HCT116 (cell line): ENCODE data around the gene LIMA1.

Experiments used
- EZH2 ChIP-seq: fragments of 200-600 bp; sonication (generic); IDR thresholded peaks from 2 replicates; pipeline ENCODE4 v1.6.1; 2017; ENCODE audit warnings: antibody characterized with exemption, mixed run types
- POLR2A ChIP-seq: IDR thresholded peaks from 2 replicates; pipeline ENCODE4 v1.7.0; 2011; ENCODE audit warnings: borderline replicate concordance; ENCODE audit not compliant: insufficient read depth, insufficient read length; ENCODE audit errors: extremely low read depth
- POLR2AphosphoS5 ChIP-seq: IDR thresholded peaks from 2 replicates; pipeline ENCODE4 v1.6.1; 2011; ENCODE audit warnings: mild to moderate bottlenecking, low read depth, low read length, moderate library complexity
- SP1 ChIP-seq: IDR thresholded peaks from 2 replicates; pipeline ENCODE4 v1.6.1; 2012; ENCODE audit warnings: low read depth
- ZNF274 ChIP-seq: fragments of 200-500 bp; sonication (Bioruptor generic); IDR thresholded peaks from 2 replicates; pipeline ENCODE4 v1.6.1; 2014; ENCODE audit warnings: mild to moderate bottlenecking, low read depth, low read length, inconsistent platforms
- TF ChIP-seq, protein P1 (sequence below): IDR thresholded peaks from 2 replicates; pipeline ENCODE4 v1.6.1; 2012; ENCODE audit warnings: low read depth

DNA sequence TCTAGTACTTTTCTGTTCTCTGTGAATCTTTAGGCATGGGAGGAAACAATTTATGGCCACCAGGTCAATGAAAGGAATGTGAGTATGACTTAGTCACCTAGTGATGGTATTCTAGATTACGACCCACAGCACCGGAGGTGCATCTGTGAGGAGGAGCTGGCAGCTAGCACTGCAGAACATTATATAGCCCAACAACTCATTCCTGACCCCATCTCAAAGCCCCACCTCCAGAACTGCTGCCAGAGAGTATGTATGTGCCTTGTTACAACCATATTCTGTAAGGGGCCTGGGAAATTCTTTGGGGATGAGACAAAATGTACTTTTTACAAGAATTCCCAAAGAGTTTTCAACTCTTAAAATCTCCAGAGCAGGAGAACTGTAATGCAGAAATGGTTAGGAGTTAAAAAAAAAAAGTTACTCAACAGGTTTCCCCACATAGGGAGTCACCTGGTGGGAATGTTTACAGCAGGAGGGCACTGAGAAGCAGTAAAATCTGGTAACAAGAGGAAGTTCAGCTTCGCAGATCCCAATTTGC lies 81.3 kb downstream of the LIMA1 start:
- TF ChIP-seq POLR2A (no peak), SP1 (peak; percentile 79; the same call in 1 of the 2 replicates), EZH2 (no peak), POLR2AphosphoS5 (no peak), ZNF274 (no peak)
- TF ChIP-seq, protein P1, sequence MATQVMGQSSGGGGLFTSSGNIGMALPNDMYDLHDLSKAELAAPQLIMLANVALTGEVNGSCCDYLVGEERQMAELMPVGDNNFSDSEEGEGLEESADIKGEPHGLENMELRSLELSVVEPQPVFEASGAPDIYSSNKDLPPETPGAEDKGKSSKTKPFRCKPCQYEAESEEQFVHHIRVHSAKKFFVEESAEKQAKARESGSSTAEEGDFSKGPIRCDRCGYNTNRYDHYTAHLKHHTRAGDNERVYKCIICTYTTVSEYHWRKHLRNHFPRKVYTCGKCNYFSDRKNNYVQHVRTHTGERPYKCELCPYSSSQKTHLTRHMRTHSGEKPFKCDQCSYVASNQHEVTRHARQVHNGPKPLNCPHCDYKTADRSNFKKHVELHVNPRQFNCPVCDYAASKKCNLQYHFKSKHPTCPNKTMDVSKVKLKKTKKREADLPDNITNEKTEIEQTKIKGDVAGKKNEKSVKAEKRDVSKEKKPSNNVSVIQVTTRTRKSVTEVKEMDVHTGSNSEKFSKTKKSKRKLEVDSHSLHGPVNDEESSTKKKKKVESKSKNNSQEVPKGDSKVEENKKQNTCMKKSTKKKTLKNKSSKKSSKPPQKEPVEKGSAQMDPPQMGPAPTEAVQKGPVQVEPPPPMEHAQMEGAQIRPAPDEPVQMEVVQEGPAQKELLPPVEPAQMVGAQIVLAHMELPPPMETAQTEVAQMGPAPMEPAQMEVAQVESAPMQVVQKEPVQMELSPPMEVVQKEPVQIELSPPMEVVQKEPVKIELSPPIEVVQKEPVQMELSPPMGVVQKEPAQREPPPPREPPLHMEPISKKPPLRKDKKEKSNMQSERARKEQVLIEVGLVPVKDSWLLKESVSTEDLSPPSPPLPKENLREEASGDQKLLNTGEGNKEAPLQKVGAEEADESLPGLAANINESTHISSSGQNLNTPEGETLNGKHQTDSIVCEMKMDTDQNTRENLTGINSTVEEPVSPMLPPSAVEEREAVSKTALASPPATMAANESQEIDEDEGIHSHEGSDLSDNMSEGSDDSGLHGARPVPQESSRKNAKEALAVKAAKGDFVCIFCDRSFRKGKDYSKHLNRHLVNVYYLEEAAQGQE: no peak
